Neural progenitor cell (in vitro differentiated cells): ENCODE measurements around the gene GNAS. TPM values are rescaled to one million over a fixed set of nuclear protein-coding genes. Genes with fewer than 3 reads are reported as not detected.

Experiments used
- DNase-seq: peaks from one replicate; pipeline ENCODE4 v3.0.0-alpha.2; 2016; ENCODE audit warnings: low spot score
- H2AFZ ChIP-seq: fragments of 200-600 bp; sonication (generic); replicated peaks from 2 replicates; pipeline ENCODE4 v1.6.1; 2016; ENCODE audit warnings: antibody characterized with exemption
- H3F3A ChIP-seq: fragments of 200-600 bp; sonication (generic); 2 replicates; pipeline ENCODE4 v1.6.1; 2016; ENCODE audit warnings: antibody characterized with exemption, low read depth
- H3K27ac ChIP-seq: fragments of 200-600 bp; sonication (generic); 2 replicates; pipeline ENCODE4 v1.5.1; 2016; ENCODE audit warnings: mild to moderate bottlenecking
- H3K27me3 ChIP-seq: fragments of 200-600 bp; sonication (generic); 2 replicates; pipeline ENCODE4 v1.6.1; 2016; ENCODE audit warnings: mild to moderate bottlenecking, moderate library complexity
- H3K36me3 ChIP-seq: fragments of 200-600 bp; sonication (generic); 2 replicates; pipeline ENCODE4 v1.5.1; 2016
- H3K4me1 ChIP-seq: fragments of 200-600 bp; sonication (generic); 2 replicates; pipeline ENCODE4 v1.6.1; 2016; ENCODE audit warnings: mixed run types
- H3K4me2 ChIP-seq: fragments of 200-600 bp; sonication (generic); 2 replicates; pipeline ENCODE4 v1.6.1; 2016
- H3K4me3 ChIP-seq: fragments of 200-600 bp; sonication (generic); 2 replicates; pipeline ENCODE4 v1.5.1; 2016
- H3K79me2 ChIP-seq: fragments of 200-600 bp; sonication (generic); 2 replicates; pipeline ENCODE4 v1.6.1; 2016; ENCODE audit warnings: low read depth
- H3K9ac ChIP-seq: fragments of 200-600 bp; sonication (generic); 2 replicates; pipeline ENCODE4 v1.6.1; 2016
- H3K9me3 ChIP-seq: fragments of 200-600 bp; sonication (generic); 2 replicates; pipeline ENCODE4 v1.5.1; 2016; ENCODE audit warnings: low read depth
- H4K20me1 ChIP-seq: fragments of 200-600 bp; sonication (generic); 2 replicates; pipeline ENCODE4 v1.6.1; 2016; ENCODE audit warnings: low read depth
- H3K27ac Mint-ChIP-seq: 3 replicates; pipeline ENCODE4 v1.8.0; 2021; ENCODE audit warnings: mixed read lengths
- H3K27me3 Mint-ChIP-seq: 2 replicates; pipeline ENCODE4 v1.8.0; 2022; ENCODE audit warnings: low read depth, mild to moderate bottlenecking, inconsistent platforms, moderate library complexity, mixed read lengths; ENCODE audit not compliant: insufficient read depth
- H3K36me3 Mint-ChIP-seq: 3 replicates; pipeline ENCODE4 v1.8.0; 2021; ENCODE audit warnings: mixed read lengths
- H3K4me1 Mint-ChIP-seq: 3 replicates; pipeline ENCODE4 v1.8.0; 2021; ENCODE audit warnings: mixed read lengths
- H3K4me3 Mint-ChIP-seq: 3 replicates; pipeline ENCODE4 v1.8.0; 2021; ENCODE audit warnings: mild to moderate bottlenecking, moderate library complexity, mixed read lengths
- H3K9me3 Mint-ChIP-seq: 3 replicates; pipeline ENCODE4 v1.8.0; 2020; ENCODE audit warnings: mixed read lengths
- CTCF ChIP-seq: fragments of 200-600 bp; sonication (generic); IDR thresholded peaks from 2 replicates; pipeline ENCODE4 v1.5.1; 2017; ENCODE audit warnings: antibody characterized with exemption, mild to moderate bottlenecking
- EZH2 ChIP-seq: fragments of 200-600 bp; sonication (generic); IDR thresholded peaks from 2 replicates; pipeline ENCODE4 v1.6.1; 2017; ENCODE audit warnings: antibody characterized with exemption, mild to moderate bottlenecking, moderate library complexity
- EZH2phosphoT487 ChIP-seq: fragments of 200-600 bp; sonication (generic); IDR thresholded peaks from 2 replicates; pipeline ENCODE4 v1.6.1; 2017; ENCODE audit warnings: antibody characterized with exemption
- total RNA-seq: library from RNA; depleted of rRNA; stranded (reverse); fragments of >200 nt; gene quantifications from 2 replicates; pipeline ENCODE4 v1.2.3, GENCODE V29; 2015; ENCODE audit warnings: low replicate concordance

GNAS gene
- total RNA-seq, 1 donor from 2014 or later = 794 TPM

GRCh38 chr20:58850693-58851174 lies 1.8 kb upstream of the GNAS start, which contains the start of gene GNAS-AS1:
Gene GNAS-AS1 (minus strand): TSS chr20:58850902.
- Histone ChIP-seq H3K79me2 (peaks cover 49% of the 10 kb centered on the region), H3K27me3 (peaks cover 48% of the 10 kb centered on the region), H3K9me3 (no peaks in the 10 kb centered on the region), H3F3A (peaks cover 10% of the 10 kb centered on the region), H2AFZ (peak within 1 kb of the TSS; percentile 58), H4K20me1 (peaks cover 43% of the 10 kb centered on the region), H3K9ac (no peak within 1 kb of the TSS), H3K36me3 (no peaks in the 10 kb centered on the region), H3K4me1 (peaks cover 18% of the 10 kb centered on the region), H3K27ac (no peak within 1 kb of the TSS), H3K4me2 (peak within 1 kb of the TSS; percentile 90), H3K4me3 (peak within 1 kb of the TSS; percentile 63)
- Mint-ChIP-seq H3K4me3 (peak within 1 kb of the TSS; percentile 89), H3K36me3 (no peaks in the 10 kb centered on the region), H3K27ac (no peak within 1 kb of the TSS), H3K27me3 (peaks cover 35% of the 10 kb centered on the region), H3K4me1 (peaks cover 12% of the 10 kb centered on the region), H3K9me3 (peaks cover 14% of the 10 kb centered on the region)
- TF ChIP-seq EZH2 (no peak), CTCF (no peak), EZH2phosphoT487 (no peak)
- peak; percentile 91 for DNase-seq

GRCh38 chr20:58851221-58851968 lies 1.1 kb upstream of the GNAS start:
- H3F3A ChIP-seq = peaks cover 5% of the 10 kb centered on the region
- H3K36me3 ChIP-seq = no peaks in the 10 kb centered on the region
- Mint-ChIP-seq H3K27me3 (peaks cover 37% of the 10 kb centered on the region), H3K4me3 (peak overlapping the region; percentile 89), H3K4me1 (peaks cover 12% of the 10 kb centered on the region), H3K9me3 (peaks cover 14% of the 10 kb centered on the region), H3K36me3 (no peaks in the 10 kb centered on the region), H3K27ac (no peak overlapping the region)
- H3K27ac ChIP-seq = no peak overlapping the region
- H4K20me1 ChIP-seq = peaks cover 38% of the 10 kb centered on the region
- H3K4me3 ChIP-seq = peak overlapping the region; percentile 63
- DNase-seq = peak; percentile 49
- H3K4me2 ChIP-seq = peak overlapping the region; percentile 76
- peaks cover 14% of the 10 kb centered on the region for H3K4me1 ChIP-seq
- H3K79me2 ChIP-seq = peaks cover 43% of the 10 kb centered on the region
- H3K27me3 ChIP-seq = peaks cover 54% of the 10 kb centered on the region
- H3K9ac ChIP-seq = no peak overlapping the region
- no peaks in the 10 kb centered on the region for H3K9me3 ChIP-seq
- TF ChIP-seq CTCF = peak; percentile 5
- TF ChIP-seq EZH2phosphoT487 = peak; percentile 66
- no peak for TF ChIP-seq EZH2
- H2AFZ ChIP-seq = peak overlapping the region; percentile 58

- Histone ChIP-seq H3K4me1 (peaks cover 14% of the 10 kb centered on the region), H3K36me3 (no peaks in the 10 kb centered on the region), H3K4me2 (peak overlapping the region; percentile 76), H2AFZ (peak overlapping the region; percentile 97), H3F3A (peaks cover 5% of the 10 kb centered on the region), H3K27ac (no peak overlapping the region), H3K9me3 (no peaks in the 10 kb centered on the region), H3K9ac (no peak overlapping the region), H3K4me3 (peak overlapping the region; percentile 63), H3K27me3 (peaks cover 61% of the 10 kb centered on the region), H3K79me2 (peaks cover 36% of the 10 kb centered on the region), H4K20me1 (peaks cover 31% of the 10 kb centered on the region)
- DNase-seq = no peak
- Mint-ChIP-seq H3K27me3 (peaks cover 43% of the 10 kb centered on the region), H3K9me3 (peaks cover 14% of the 10 kb centered on the region), H3K36me3 (no peaks in the 10 kb centered on the region), H3K4me1 (peaks cover 12% of the 10 kb centered on the region), H3K27ac (no peak overlapping the region), H3K4me3 (peak overlapping the region; percentile 74)
- TF ChIP-seq EZH2phosphoT487 (no peak), EZH2 (peak; percentile 46)
Measured at GRCh38 chr20:58851969-58852458, 502 bp upstream of the GNAS start.
